Ecto neural progenitor cell (in vitro differentiated cells): ENCODE results near the gene TARS3.
"Not testable (repeated sequence)": the region's sequence is repeated elsewhere in the genome, so short reads cannot be mapped to it uniquely, and the experiment has no call there.

Source experiments
- DNase-seq: peaks from one replicate; pipeline ENCODE4 v3.0.0-alpha.2; 2018; ENCODE audit warnings: low spot score

Gene TARS3

GRCh38 chr15:101654624-101655337, 69.5 kb downstream of the TARS3 start:
- DNase-seq: not testable (repeated sequence)

DNA sequence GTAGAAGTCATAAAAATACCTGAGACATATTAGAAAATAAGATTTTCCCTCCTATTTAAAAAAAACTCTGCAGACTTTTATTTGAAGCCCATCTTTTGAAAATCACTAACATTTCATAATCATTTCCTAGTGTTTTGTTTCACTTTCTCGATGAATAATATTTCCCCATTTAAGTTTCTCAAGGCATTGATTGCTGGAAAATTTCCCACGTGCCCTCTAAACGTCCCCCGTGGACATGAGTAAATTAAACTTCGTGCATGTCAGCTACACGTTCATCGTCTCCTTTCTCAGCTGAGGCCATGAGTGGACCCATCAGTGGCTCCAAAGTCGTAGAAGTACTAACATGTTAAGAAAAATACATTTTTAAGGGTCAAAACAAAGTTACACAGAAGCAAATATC, 70.1 kb downstream of the TARS3 start:
- DNase-seq: no peak

- DNase-seq: no peak
These were observed 71.4 kb downstream of the TARS3 start for GRCh38 chr15:101652786-101653430.

DNA sequence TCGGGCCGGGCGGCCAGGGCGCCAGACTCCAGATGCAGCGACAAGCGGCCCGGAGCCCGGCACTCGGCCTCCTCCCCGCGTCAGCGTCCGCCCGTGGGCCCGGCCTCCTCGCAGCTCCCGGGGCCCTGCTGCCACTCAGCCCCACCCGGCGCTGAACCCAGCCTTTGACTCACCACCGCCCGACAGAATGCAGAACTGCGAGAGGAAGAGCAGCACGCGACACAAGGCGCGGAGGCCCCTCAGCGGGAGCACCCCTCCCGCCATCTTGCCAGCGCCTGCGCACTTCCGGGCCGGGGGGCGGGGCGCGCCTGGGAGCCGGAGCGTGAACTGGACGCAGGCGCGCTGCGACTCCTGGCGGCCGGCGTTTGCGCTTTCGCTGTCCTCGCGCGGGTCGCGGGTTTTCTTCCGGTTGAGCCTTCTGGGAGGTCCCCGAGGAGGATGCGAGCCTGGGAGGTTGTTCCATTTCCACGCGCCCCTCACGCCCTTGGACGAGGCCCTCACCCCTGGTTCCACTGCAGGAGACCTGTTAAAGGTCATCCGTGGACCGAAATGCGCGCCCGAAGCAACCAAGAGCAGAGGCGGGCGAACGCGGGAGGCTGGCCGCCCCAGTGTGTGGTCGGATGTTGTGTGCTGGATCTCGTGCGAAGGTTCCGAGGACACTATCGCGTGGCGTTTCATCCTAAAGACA, 72.0 kb downstream of the TARS3 start, which contains the start of gene TM2D3:
TM2D3 (minus strand) TSS at position 284 of the 688 bp plus-strand sequence; CDS start at position 264, 20 bp downstream.
- peak; percentile 94 for DNase-seq

DNA sequence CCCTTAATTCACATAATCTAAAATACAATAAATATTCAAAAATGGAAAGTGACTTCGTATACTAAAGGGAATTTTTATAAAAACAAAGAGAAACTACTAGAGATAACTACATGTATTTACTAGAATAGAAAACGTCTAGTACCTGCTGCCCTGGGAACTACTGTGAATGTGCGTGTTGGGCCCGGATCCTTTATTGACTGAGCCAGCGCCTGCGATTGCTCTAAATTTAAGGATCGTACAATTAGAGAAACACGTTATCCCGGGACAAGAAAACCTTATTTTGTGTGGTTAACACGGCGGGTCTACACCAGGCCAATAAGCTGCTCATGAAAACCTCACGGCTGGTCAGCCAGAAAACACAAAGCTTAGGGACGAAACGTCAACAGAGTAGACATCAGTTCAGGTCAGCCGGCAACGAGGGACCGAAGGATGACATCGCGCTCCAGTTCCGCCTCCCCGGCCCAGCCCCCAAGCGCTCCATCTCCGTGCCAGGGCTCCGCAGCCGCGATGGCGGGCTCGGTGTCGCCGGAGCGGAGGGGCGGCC, 72.6 kb downstream of the TARS3 start:
- no peak for DNase-seq

DNA sequence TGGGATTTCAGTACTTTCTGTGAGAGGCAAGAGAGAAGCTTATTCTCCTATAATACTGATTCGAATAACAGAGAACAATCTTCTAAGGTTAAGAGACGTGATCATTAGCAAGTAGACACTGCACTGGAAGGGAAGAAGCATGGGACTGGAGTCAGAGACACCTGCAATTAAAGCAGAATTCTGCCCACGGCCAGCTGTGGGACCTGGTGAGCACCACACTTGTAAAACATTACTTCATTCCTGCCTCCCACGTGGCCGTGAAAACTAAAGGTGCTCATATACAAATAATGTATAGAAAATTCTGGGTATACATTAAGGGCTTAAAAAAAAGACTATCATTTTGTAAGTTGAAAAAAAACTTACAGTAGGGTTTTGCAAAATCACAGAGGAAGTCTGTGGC, 74.1 kb downstream of the TARS3 start:
- no peak for DNase-seq

- DNase-seq: no peak
These were observed 75.9 kb downstream of the TARS3 start for GRCh38 chr15:101648356-101648755.

- no peak for DNase-seq
These were observed 77.0 kb downstream of the TARS3 start for GRCh38 chr15:101647251-101647650.

DNA sequence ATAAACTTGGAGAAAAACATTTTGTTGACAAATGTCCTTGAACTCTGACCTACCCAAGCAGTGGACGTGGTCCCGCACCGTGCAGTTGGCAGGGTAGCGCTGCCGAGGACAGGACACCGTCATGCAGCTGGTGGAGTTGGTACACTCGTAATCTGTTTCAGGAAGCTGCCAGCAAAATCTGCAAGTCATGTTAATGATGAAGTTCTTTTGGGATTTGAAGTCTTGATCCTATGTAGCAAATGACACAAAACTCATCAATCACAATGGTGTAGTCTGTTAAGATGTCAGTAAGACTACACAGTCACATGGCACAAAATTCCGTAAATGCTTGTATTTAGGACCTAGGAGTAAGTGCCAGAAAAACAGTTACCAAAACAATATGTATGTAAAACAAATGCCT, 77.6 kb downstream of the TARS3 start:
- no peak for DNase-seq

DNA sequence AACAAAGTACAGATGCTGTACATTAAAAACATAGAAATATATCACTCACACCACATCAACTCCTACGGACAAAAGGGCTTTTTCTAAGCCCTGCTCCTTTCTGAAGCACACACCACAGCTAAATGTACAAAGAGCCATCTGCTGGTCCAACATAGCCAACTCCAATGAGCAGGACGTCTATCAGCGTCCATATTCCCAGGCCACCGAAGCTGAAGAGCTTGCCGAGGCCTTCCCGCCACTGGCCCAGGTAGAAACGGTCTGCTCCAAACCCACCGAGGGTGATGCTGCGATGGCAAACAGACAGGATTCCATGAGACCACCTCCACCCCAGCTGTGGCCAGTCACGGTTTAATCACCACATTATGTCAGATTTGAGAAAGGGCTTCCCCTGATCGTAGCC, 81.9 kb downstream of the TARS3 start:
- DNase-seq: no peak

- no peak for DNase-seq
These were observed 82.4 kb downstream of the TARS3 start for GRCh38 chr15:101641894-101642293.

- peak; percentile 72 for DNase-seq
These were observed 83.0 kb downstream of the TARS3 start for GRCh38 chr15:101641129-101641764.

DNA sequence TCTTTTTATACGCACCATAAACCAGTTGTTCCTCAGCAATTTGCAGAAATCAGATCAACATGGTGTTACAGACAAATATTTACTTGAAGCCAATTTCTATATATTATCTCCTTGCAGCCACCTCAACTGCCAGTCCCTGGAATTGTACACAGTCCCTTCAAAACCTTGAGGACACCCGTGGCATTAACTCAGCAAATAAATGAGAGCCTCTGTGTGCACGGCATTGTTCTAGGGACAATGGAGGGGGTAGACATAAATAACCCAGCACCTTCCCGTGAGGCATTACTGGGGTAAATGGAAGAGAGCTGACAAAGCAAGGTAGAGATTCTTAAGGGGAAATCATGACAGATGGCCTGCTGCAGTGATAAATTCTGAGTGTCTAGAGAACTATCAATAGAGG, 84.6 kb downstream of the TARS3 start:
- no peak for DNase-seq

GRCh38 chr15:101637919-101638318, 86.4 kb downstream of the TARS3 start:
- no peak for DNase-seq

DNA sequence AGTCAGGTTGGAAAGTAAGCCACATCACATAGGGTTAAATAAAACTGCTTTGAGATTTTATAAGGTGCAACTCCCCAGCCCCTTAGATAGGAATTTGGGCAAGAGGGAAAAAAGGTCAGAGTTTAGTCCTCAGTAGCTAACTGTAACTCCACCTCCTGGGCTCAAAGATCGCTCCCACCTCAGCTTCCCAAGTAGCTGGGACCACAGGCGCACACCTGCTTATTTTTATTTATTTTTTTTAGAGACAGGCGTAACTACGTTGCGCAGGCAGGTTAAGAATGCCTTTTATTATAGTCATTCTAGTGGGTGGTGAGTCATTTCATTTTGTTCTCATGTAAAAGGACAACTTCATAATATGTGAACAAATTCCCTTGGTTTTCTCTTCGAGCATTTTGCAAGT, 86.8 kb downstream of the TARS3 start:
- DNase-seq: no peak

DNA sequence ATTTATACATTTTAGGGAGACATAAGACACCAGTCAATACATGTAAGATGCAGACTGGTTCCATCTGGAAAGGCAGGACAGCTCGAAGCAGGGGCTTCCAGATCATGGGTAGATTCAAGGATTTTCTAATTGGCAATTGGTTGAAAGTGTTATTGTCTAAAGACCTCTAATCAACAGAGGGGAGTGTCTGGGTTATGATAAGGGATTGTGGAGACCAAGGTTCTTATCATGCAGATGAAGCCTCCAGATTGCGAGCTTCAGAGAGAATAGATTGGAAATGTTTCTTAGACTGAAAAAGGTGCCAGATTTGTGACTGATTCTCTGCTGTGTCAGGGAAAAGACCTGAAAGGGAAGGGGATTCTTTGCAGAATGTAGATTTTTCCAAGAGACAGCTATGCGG, 87.2 kb downstream of the TARS3 start:
- DNase-seq: no peak

GRCh38 chr15:101635944-101636727, 88.1 kb downstream of the TARS3 start:
- no peak for DNase-seq

DNA sequence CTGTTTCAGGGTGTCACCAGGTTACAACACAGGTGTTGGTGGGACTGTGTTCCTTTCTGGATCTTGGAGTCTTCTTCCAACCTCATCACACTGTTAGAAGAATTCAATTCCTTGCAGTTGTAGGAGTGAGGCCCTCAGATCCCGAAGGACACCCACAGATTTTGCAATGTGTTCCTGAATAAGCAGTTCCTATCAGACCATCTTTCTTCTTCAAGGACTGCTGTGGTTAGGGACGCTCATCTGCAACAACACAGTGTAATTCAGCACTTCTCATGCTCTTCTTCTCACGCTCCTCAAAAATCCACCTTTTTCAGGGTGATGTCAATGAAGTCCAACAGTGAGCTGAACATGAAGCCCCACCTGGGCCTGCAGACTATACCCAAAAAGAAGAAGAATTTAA, 90.9 kb downstream of the TARS3 start:
- DNase-seq: no peak

DNA sequence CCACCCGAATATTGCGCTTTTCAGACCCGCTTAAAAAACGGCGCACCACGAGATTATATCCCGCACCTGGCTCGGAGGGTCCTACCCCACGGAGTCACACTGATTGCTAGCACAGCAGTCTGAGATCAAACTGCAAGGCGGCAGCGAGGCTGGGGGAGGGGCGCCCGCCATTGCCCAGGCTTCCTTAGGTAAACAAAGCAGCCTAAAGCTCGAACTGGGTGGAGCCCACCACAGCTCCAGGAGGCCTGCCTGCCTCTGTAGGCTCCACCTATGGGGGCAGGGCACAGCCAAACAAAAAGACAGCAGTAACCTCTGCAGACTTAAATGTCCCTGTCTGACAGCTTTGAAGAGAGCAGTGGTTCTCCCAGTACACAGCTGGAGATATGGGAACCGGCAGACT, 97.5 kb downstream of the TARS3 start:
- not testable (repeated sequence) for DNase-seq

DNA sequence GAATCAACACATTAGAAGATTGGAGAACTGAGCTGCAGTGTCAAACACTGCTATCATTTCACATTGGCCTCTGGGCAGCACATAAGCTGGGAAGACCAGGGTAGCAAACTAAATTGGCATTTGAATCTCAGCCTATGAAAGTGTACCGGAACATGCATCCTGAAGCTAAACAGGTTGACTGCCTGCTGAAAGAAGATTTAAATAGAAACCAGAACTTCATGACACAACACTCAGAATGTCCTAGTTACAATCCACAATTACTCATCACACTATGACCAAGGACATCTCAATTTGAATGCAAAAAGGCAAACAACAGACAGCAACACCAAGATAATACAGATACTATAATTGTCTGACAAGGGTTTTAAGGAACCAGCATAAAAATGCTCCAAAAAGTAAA, 98.3 kb downstream of the TARS3 start:
- no peak for DNase-seq

DNA sequence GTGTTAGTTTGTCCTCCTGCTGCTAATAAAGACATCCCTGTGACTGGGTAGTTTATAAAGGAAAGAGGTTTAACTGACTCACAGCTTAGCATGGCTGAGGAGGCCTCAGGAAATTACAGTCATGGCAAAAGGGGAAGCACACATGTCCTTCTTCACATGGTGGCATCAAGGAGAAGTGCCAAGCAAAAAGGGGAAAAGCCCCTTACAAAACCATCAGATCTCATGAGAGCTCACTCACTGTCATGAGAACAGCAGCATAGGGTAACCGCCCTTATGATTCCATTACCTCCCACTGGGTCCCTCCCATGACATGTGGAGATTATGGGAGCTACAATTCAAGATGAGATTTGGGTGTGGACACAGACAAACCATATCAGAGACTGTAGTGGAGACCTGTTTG, 99.1 kb downstream of the TARS3 start:
- no peak for DNase-seq
